ENCODE results near the gene GALNS. TPM values are rescaled to one million over a fixed set of nuclear protein-coding genes. Genes with fewer than 3 reads are reported as not detected.
"Not testable (repeated sequence)": the region's sequence is repeated elsewhere in the genome, so short reads cannot be mapped to it uniquely, and the experiment has no call there.

Gene GALNS
- total RNA-seq, 1 donor from 2014 or later, result 5.7 TPM

GRCh38 chr16:88891083-88891482 lies 34.3 kb upstream of the GALNS start:
- no peak for DNase-seq (ENCODE audit: low spot score in 2 of 2)
- no peak for FAIRE-seq

- DNase-seq (ENCODE audit: low spot score in 2 of 2); FAIRE-seq: not testable (repeated sequence)
Observed at GRCh38 chr16:88889702-88890352, 33.1 kb upstream of the GALNS start.

- DNase-seq (ENCODE audit: low spot score in 2 of 2) (no peak), FAIRE-seq (no peak)
Observed at GRCh38 chr16:88888461-88889387, 32.0 kb upstream of the GALNS start.

GRCh38 chr16:88888057-88888456 lies 31.3 kb upstream of the GALNS start:
- no peak for DNase-seq (ENCODE audit: low spot score in 2 of 2)
- FAIRE-seq, result no peak

GRCh38 chr16:88886845-88887521 lies 30.2 kb upstream of the GALNS start:
- FAIRE-seq (no peak), DNase-seq (ENCODE audit: low spot score in 2 of 2) (no peak)

GRCh38 chr16:88886420-88886844 lies 29.7 kb upstream of the GALNS start:
- FAIRE-seq, result no peak
- DNase-seq (ENCODE audit: low spot score in 2 of 2), result no peak

- FAIRE-seq, result no peak
- DNase-seq (ENCODE audit: low spot score in 2 of 2), result no peak
Observed at GRCh38 chr16:88885693-88886280, 29.0 kb upstream of the GALNS start.

GRCh38 chr16:88884569-88885271 lies 28.0 kb upstream of the GALNS start:
- FAIRE-seq, result no peak

GRCh38 chr16:88883946-88884345 lies 27.2 kb upstream of the GALNS start:
- DNase-seq (ENCODE audit: low spot score in 2 of 2) (no peak), FAIRE-seq (no peak)

More at GRCh38 chr16:88884569-88885271, 28.0 kb upstream of the GALNS start:
- no peak for DNase-seq (ENCODE audit: low spot score in 2 of 2)

GRCh38 chr16:88883117-88883895 lies 26.6 kb upstream of the GALNS start:
- FAIRE-seq (no peak), DNase-seq (ENCODE audit: low spot score in 2 of 2) (no peak)

- FAIRE-seq, result no peak
- no peak for DNase-seq (ENCODE audit: low spot score in 2 of 2)
Observed at GRCh38 chr16:88882358-88883030, 25.7 kb upstream of the GALNS start.

- FAIRE-seq (no peak), DNase-seq (ENCODE audit: low spot score in 2 of 2) (no peak)
Observed at GRCh38 chr16:88881675-88882357, 25.1 kb upstream of the GALNS start.

- DNase-seq (ENCODE audit: low spot score in 2 of 2), result no peak
Observed at GRCh38 chr16:88881007-88881615, 24.4 kb upstream of the GALNS start.

GRCh38 chr16:88880226-88881006 lies 23.7 kb upstream of the GALNS start:
- DNase-seq (ENCODE audit: low spot score in 2 of 2) (no peak), FAIRE-seq (no peak)

More at GRCh38 chr16:88881007-88881615, 24.4 kb upstream of the GALNS start:
- no peak for FAIRE-seq

- FAIRE-seq, result no peak
- no peak for DNase-seq (ENCODE audit: low spot score in 2 of 2)
Observed at GRCh38 chr16:88879788-88880055, 23.0 kb upstream of the GALNS start.

GRCh38 chr16:88878967-88879787 lies 22.4 kb upstream of the GALNS start:
- FAIRE-seq (no peak), DNase-seq (ENCODE audit: low spot score in 2 of 2) (no peak)
